HCT116 (cell line): ENCODE data around the gene SETD9. TPM values are rescaled to one million over a fixed set of nuclear protein-coding genes. Genes with fewer than 3 reads are reported as not detected.

Experiments
- ATAC-seq: fragments of 200-7000 bp; cut with Tn5 transposase; 2 replicates; pipeline ENCODE4 v1.9.1; 2020; ENCODE audit warnings: mild to moderate bottlenecking, moderate library complexity
- BruUV-seq: library from RNA; stranded (reverse); fragments of 400-500 nt; replicated peaks from 2 replicates; lab custom pipeline; 2021; lab: Mats Ljungman, UMichigan
- CTCF ChIA-PET: fragments of 300-600 bp; sonication (Branson Sonifier 250); formaldehyde crosslinking; loops from one replicate; lab custom pipeline; 2021; ENCODE audit warnings: antibody characterized with exemption; lab: Charles Lee
- POLR2A ChIA-PET: fragments of 300-600, 350-600 bp; sonication (Branson Sonifier 250); formaldehyde crosslinking; loops from one replicate; lab custom pipeline; 2021; ENCODE audit warnings: antibody characterized with exemption; lab: Charles Lee
- RAD21 ChIA-PET, 2 experiments: fragments of 300-600 bp; sonication (Branson Sonifier 250); formaldehyde crosslinking; loops; one replicate each; lab custom pipeline; 2023; ENCODE audit warnings: low total read pairs in 2 of 2; ENCODE audit not compliant: uncharacterized antibody in 2 of 2, unreplicated experiment in 2 of 2, low non-redundant PET in 1 of 2; lab: Charles Lee
- DNase-seq: peaks from one replicate; pipeline ENCODE4 v3.0.0-alpha.2; 2010; ENCODE audit warnings: low read depth, low spot score
- H2AFZ ChIP-seq: fragments of 200-600 bp; shearing (Covaris generic), sonication (generic); 2 replicates; pipeline ENCODE4 v1.6.1; 2017; ENCODE audit warnings: low read depth, mixed run types, mixed read lengths, antibody characterized with exemption, low read length; ENCODE audit not compliant: poor library complexity, severe bottlenecking
- H3K27ac ChIP-seq: 2 replicates; pipeline ENCODE4 v1.5.1; 2012; ENCODE audit warnings: low read depth, low read length
- H3K27me3 ChIP-seq: fragments of 200-600 bp; sonication (generic); 2 replicates; pipeline ENCODE4 v1.6.1; 2016; ENCODE audit warnings: mixed run types, low read length, mixed read lengths; ENCODE audit not compliant: insufficient read depth
- H3K36me3 ChIP-seq, 2 experiments: fragments of 200-500 bp in 1 of 2; fragments of 200-600 bp in 1 of 2; sonication (Bioruptor generic) in 1 of 2; sonication (generic) in 1 of 2; 2 replicates each; pipeline versions ENCODE4 v1.5.1 to v1.6.1; 2014 to 2016; ENCODE audit warnings: low read length in 2 of 2, inconsistent platforms in 1 of 2, mixed read lengths in 1 of 2, mixed run types in 1 of 2; ENCODE audit not compliant: insufficient read depth in 2 of 2, control insufficient read depth in 1 of 2
- H3K4me1 ChIP-seq, 2 experiments: fragments of 200-600 bp in 1 of 2; sonication (generic) in 1 of 2; 2 replicates each; pipeline versions ENCODE4 v1.5.1 to v1.6.1; 2012 to 2017; ENCODE audit warnings: low read length in 2 of 2, inconsistent platforms in 1 of 2, mild to moderate bottlenecking in 1 of 2, mixed read lengths in 1 of 2, mixed run types in 1 of 2, moderate library complexity in 1 of 2; ENCODE audit not compliant: insufficient read depth in 2 of 2, control insufficient read depth in 1 of 2
- H3K4me2 ChIP-seq: fragments of 200-600 bp; sonication (generic); 2 replicates; pipeline ENCODE4 v1.6.1; 2017; ENCODE audit warnings: mixed run types, low read length, mixed read lengths
- H3K4me3 ChIP-seq, 2 experiments: fragments of 200-600 bp in 1 of 2; sonication (generic) in 1 of 2; replicated peaks in 1 of 2; 2 replicates each; pipeline ENCODE4 v1.5.1; 2011 to 2016; ENCODE audit warnings: low read length in 2 of 2, control low read depth in 1 of 2, low read depth in 1 of 2, mild to moderate bottlenecking in 1 of 2, mixed read lengths in 1 of 2, mixed run types in 1 of 2
- H3K79me2 ChIP-seq: fragments of 200-600 bp; sonication (generic); 2 replicates; pipeline ENCODE4 v1.6.1; 2017; ENCODE audit warnings: mild to moderate bottlenecking, mixed run types, low read length, moderate library complexity, mixed read lengths; ENCODE audit not compliant: insufficient read depth
- H3K9ac ChIP-seq: fragments of 200-600 bp; sonication (generic); 2 replicates; pipeline ENCODE4 v1.6.1; 2016; ENCODE audit warnings: low read length, mixed read lengths
- H3K9me2 ChIP-seq: fragments of 200-600 bp; sonication (generic), shearing (Covaris generic); 2 replicates; pipeline ENCODE4 v1.6.1; 2017; ENCODE audit warnings: mixed run types, mild to moderate bottlenecking, moderate library complexity; ENCODE audit not compliant: insufficient read depth
- H3K9me3 ChIP-seq, 2 experiments: fragments of 200-500 bp in 1 of 2; fragments of 200-600 bp in 1 of 2; sonication (Bioruptor generic) in 1 of 2; sonication (generic) in 1 of 2; 2 replicates each; pipeline ENCODE4 v1.6.1; 2014 to 2017; ENCODE audit warnings: low read length in 2 of 2, mixed read lengths in 2 of 2, inconsistent platforms in 1 of 2, low read depth in 1 of 2, mild to moderate bottlenecking in 1 of 2, mixed run types in 1 of 2, moderate library complexity in 1 of 2; ENCODE audit not compliant: control insufficient read depth in 1 of 2, insufficient read depth in 1 of 2
- H4K20me1 ChIP-seq: fragments of 200-600 bp; sonication (generic), shearing (Covaris generic); 2 replicates; pipeline ENCODE4 v1.6.1; 2017; ENCODE audit warnings: mixed run types, mild to moderate bottlenecking, moderate library complexity; ENCODE audit not compliant: insufficient read depth
- ATF3 ChIP-seq: IDR thresholded peaks from 2 replicates; pipeline ENCODE4 v1.6.1; 2012
- CBX3 ChIP-seq: IDR thresholded peaks from 2 replicates; pipeline ENCODE4 v1.6.1; 2012; ENCODE audit warnings: low read depth
- CEBPB ChIP-seq: IDR thresholded peaks from 2 replicates; pipeline ENCODE4 v1.6.1; 2012; ENCODE audit warnings: low read depth
- CTCF ChIP-seq, 3 experiments: fragments of 200-600 bp in 1 of 3; sonication (generic) in 1 of 3; IDR thresholded peaks in 2 of 3; conservative IDR thresholded peaks in 1 of 3; 2 replicates each; pipeline ENCODE4 v1.5.1; 2012 to 2017; ENCODE audit warnings: low read depth in 2 of 3, low read length in 2 of 3, antibody characterized with exemption in 1 of 3, borderline replicate concordance in 1 of 3, control low read depth in 1 of 3, mild to moderate bottlenecking in 1 of 3, mixed read lengths in 1 of 3, mixed run types in 1 of 3, moderate library complexity in 1 of 3; ENCODE audit not compliant: insufficient read depth in 1 of 3
- EGR1 ChIP-seq: IDR thresholded peaks from 2 replicates; pipeline ENCODE4 v1.6.1; 2012; ENCODE audit warnings: low read depth
- ELF1 ChIP-seq: IDR thresholded peaks from 2 replicates; pipeline ENCODE4 v1.6.1; 2012; ENCODE audit warnings: low read depth, borderline replicate concordance
- EZH2phosphoT487 ChIP-seq: fragments of 200-600 bp; IDR thresholded peaks from 2 replicates; pipeline ENCODE4 v1.6.1; 2018; ENCODE audit warnings: antibody characterized with exemption, borderline replicate concordance
- FOSL1 ChIP-seq: IDR thresholded peaks from 2 replicates; pipeline ENCODE4 v1.6.1; 2012; ENCODE audit warnings: low read depth
- MAX ChIP-seq: IDR thresholded peaks from 2 replicates; pipeline ENCODE4 v1.6.1; 2012
- POLR2A ChIP-seq: IDR thresholded peaks from 2 replicates; pipeline ENCODE4 v1.7.0; 2011; ENCODE audit warnings: borderline replicate concordance; ENCODE audit not compliant: insufficient read depth, insufficient read length; ENCODE audit errors: extremely low read depth
- SRF ChIP-seq: IDR thresholded peaks from 2 replicates; pipeline ENCODE4 v1.6.1; 2012; ENCODE audit warnings: low read depth
- TCF7L2 ChIP-seq: IDR thresholded peaks from 2 replicates; pipeline ENCODE4 v1.7.0; 2011; ENCODE audit warnings: borderline replicate concordance, inconsistent platforms; ENCODE audit not compliant: insufficient read depth, insufficient read length; ENCODE audit errors: extremely low read depth
- YY1 ChIP-seq: IDR thresholded peaks from 2 replicates; pipeline ENCODE4 v1.6.1; 2011; ENCODE audit warnings: low read length, low read depth, moderate library complexity, mild to moderate bottlenecking; ENCODE audit not compliant: insufficient replicate concordance; ENCODE audit errors: extremely low read depth
- ZFX ChIP-seq: fragments of 450-650 bp; IDR thresholded peaks from 2 replicates; pipeline ENCODE4 v1.6.1; 2017
- ZNF274 ChIP-seq: fragments of 200-500 bp; sonication (Bioruptor generic); IDR thresholded peaks from 2 replicates; pipeline ENCODE4 v1.6.1; 2014; ENCODE audit warnings: mild to moderate bottlenecking, low read depth, low read length, inconsistent platforms
- intact Hi-C: fragments of 100-400 bp; cut with micrococcal nuclease; formaldehyde crosslinking; loops from 2 replicates; pipeline ENCODE4 v1.10.0; 2022
- total RNA-seq: library from RNA; stranded (reverse); gene quantifications from one replicate; pipeline ENCODE4 v1.2.1, GENCODE V29; 2021; ENCODE audit not compliant: unreplicated experiment

SETD9 gene
- total RNA-seq, 1 experiment from 2014 or later: 10.9 TPM

- no peaks in the 10 kb centered on the region for H3K9me2 ChIP-seq
- H4K20me1 ChIP-seq: no peaks in the 10 kb centered on the region
- no peaks in the 10 kb centered on the region for H3K4me1 ChIP-seq
- POLR2A ChIA-PET: no interaction called here
- H2AFZ ChIP-seq: no peak overlapping the region
- RAD21 ChIA-PET: no interaction called here
- TF ChIP-seq SRF: no peak
- no peak for TF ChIP-seq YY1
- TF ChIP-seq ELF1: no peak
- TF ChIP-seq EZH2phosphoT487: no peak
- TF ChIP-seq, all 23 proteins: peak for 0
- Histone ChIP-seq H3K4me3 (no peak overlapping the region), H3K36me3 (peaks cover 52 to 67% of the 10 kb centered on the region in 2 experiments), H3K79me2 (0 out of 2 replicates have a peak, but pooled peaks cover 3% of the 10 kb centered on the region), H3K9ac (no peak overlapping the region), H3K4me2 (no peak overlapping the region), H3K9me3 (no peaks in the 10 kb centered on the region), H3K27me3 (no peaks in the 10 kb centered on the region), H3K27ac (no peak overlapping the region)
- DNase-seq (no peak), ATAC-seq (no peak)
- intact Hi-C loops: no loop called here
- CTCF ChIA-PET: no interaction called here
- no TSS peak for BruUV-seq
These were observed 24.9 kb downstream of the SETD9 start for GRCh38 chr5:56934325-56934724.

- H3K4me1 ChIP-seq: no peaks in the 10 kb centered on the region
- H3K4me3 ChIP-seq: no peak overlapping the region
- DNase-seq (no peak), ATAC-seq (no peak)
- H3K9me2 ChIP-seq: no peaks in the 10 kb centered on the region
- H3K9me3 ChIP-seq: no peaks in the 10 kb centered on the region
- ChIA-PET CTCF (no interaction called here), POLR2A (no interaction called here), RAD21 (no interaction called here)
- no peak overlapping the region for H3K4me2 ChIP-seq
- no peak overlapping the region for H3K9ac ChIP-seq
- BruUV-seq: no TSS peak
- intact Hi-C loops: no loop called here
- H3K36me3 ChIP-seq: peaks cover 59 to 60% of the 10 kb centered on the region in 2 experiments
- no peak overlapping the region for H3K27ac ChIP-seq
- H3K27me3 ChIP-seq: no peaks in the 10 kb centered on the region
- peaks cover 9% of the 10 kb centered on the region; the same call in 1 of the 2 replicates for H3K79me2 ChIP-seq
- no peaks in the 10 kb centered on the region for H4K20me1 ChIP-seq
- H2AFZ ChIP-seq: no peak overlapping the region
- TF ChIP-seq ZFX (no peak), FOSL1 (no peak), EGR1 (no peak), MAX (no peak), ELF1 (no peak), YY1 (no peak), CEBPB (no peak), CTCF (IDR thresholded peaks at IDR 0.05 in 2 of 3, conservative IDR thresholded peaks at IDR 0.05 in 1 of 3; ENCODE audit: borderline replicate concordance in 1 of 3, insufficient read depth in 1 of 3, low read depth in 2 of 3, low read length in 2 of 3) (no peak), CBX3 (no peak), ATF3 (no peak), EZH2phosphoT487 (no peak), POLR2A (no peak), ZNF274 (no peak), TCF7L2 (no peak)
These were observed 29.5 kb downstream of the SETD9 start for GRCh38 chr5:56938858-56939257.
